ENCODE results near the gene FAAH.

Gene FAAH

GRCh38 chr1:46449223-46450159, 55.4 kb downstream of the FAAH start:
- no peak for DNase-seq (ENCODE audit: low read depth in 2 of 2)

GRCh38 chr1:46450160-46450517, 56.0 kb downstream of the FAAH start:
- DNase-seq (ENCODE audit: low read depth in 2 of 2): no peak

GRCh38 chr1:46451948-46452930, 58.1 kb downstream of the FAAH start:
- DNase-seq (ENCODE audit: low read depth in 2 of 2): no peak

- no peak for DNase-seq (ENCODE audit: low read depth in 2 of 2)
Observed at GRCh38 chr1:46452931-46453325, 58.8 kb downstream of the FAAH start.

GRCh38 chr1:46453449-46453848, 59.3 kb downstream of the FAAH start:
- DNase-seq (ENCODE audit: low read depth in 2 of 2): no peak

- DNase-seq (ENCODE audit: low read depth in 2 of 2): no peak
Observed at GRCh38 chr1:46455951-46456350, 61.8 kb downstream of the FAAH start.

- no peak for DNase-seq (ENCODE audit: low read depth in 2 of 2)
Observed at GRCh38 chr1:46456411-46456963, 62.4 kb downstream of the FAAH start.

- no peak for DNase-seq (ENCODE audit: low read depth in 2 of 2)
Observed at GRCh38 chr1:46457178-46457577, 63.1 kb downstream of the FAAH start.

- DNase-seq (ENCODE audit: low read depth in 2 of 2): no peak
Observed at GRCh38 chr1:46458190-46458589, 64.1 kb downstream of the FAAH start.

- DNase-seq (ENCODE audit: low read depth in 2 of 2): no peak
Observed at GRCh38 chr1:46458846-46459245, 64.7 kb downstream of the FAAH start.

- no peak for DNase-seq (ENCODE audit: low read depth in 2 of 2)
Observed at GRCh38 chr1:46459315-46459714, 65.2 kb downstream of the FAAH start.

GRCh38 chr1:46461017-46461808, 67.1 kb downstream of the FAAH start:
- no peak for DNase-seq (ENCODE audit: low read depth in 2 of 2)

- DNase-seq (ENCODE audit: low read depth in 2 of 2): no peak
Observed at GRCh38 chr1:46461809-46462448, 67.8 kb downstream of the FAAH start.
